ENCODE data around the gene RD3L. TPM values are rescaled to one million over a fixed set of nuclear protein-coding genes. Genes with fewer than 3 reads are reported as not detected.

Gene RD3L
- total and polyA plus RNA-seq, 2 of the 13 experiments (the other 11 are each of a cell fraction or from before 2014, with no cell fraction given): not detected

GRCh38 chr14:103925316-103925715 lies 17.0 kb downstream of the RD3L start:
- Histone ChIP-seq H3K36me3 (replicated peaks in 1 of 2; ENCODE audit: control insufficient read depth in 1 of 2, insufficient read depth in 2 of 2, low read length in 2 of 2) (no peaks in the 10 kb centered on the region), H3K27me3 (ENCODE audit: control insufficient read depth in 1 of 2, insufficient read depth in 2 of 2, low read length in 2 of 2) (no peaks in the 10 kb centered on the region; a peak in 1 of 5 replicates), H3K4me3 (replicated peaks in 1 of 3; ENCODE audit: insufficient read depth in 1 of 3, low read depth in 2 of 3, low read length in 3 of 3) (no peak overlapping the region), H3K9me3 (ENCODE audit: low read length) (no peaks in the 10 kb centered on the region), H3K4me2 (ENCODE audit: low read depth, low read length) (no peak overlapping the region), H3K27ac (ENCODE audit: extremely low read length, insufficient read depth, low read length) (no peak overlapping the region), H3K79me2 (ENCODE audit: insufficient read depth, low read length) (peaks cover 9% of the 10 kb centered on the region), H3K4me1 (ENCODE audit: insufficient read depth, low read length) (peaks cover 46% of the 10 kb centered on the region), H4K20me1 (ENCODE audit: insufficient read depth, low read length) (no peaks in the 10 kb centered on the region), H2AFZ (ENCODE audit: low read length) (no peak overlapping the region), H3K9ac (ENCODE audit: insufficient read depth, low read depth, low read length) (no peak overlapping the region)
- CTCF ChIA-PET (ENCODE audit: low intra/inter-chr PET ratio, low total read pairs): no interaction called here
- intact Hi-C loops (cut with micrococcal nuclease; ENCODE audit: unreplicated experiment): no loop called here
- 0 out of 2 replicates have a peak, but pooled peaks have one; percentile 7 for TF ChIP-seq ZNF350 (CRISPR knock-in tag; IDR thresholded peaks at IDR 0.05; ENCODE audit: borderline replicate concordance, low read depth)
- TF ChIP-seq, protein P1, sequence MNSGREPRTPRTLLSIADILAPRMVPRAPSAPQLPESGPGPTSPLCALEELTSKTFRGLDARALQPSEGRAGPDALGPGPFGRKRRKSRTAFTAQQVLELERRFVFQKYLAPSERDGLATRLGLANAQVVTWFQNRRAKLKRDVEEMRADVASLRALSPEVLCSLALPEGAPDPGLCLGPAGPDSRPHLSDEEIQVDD (CRISPR knock-in tag; IDR thresholded peaks at IDR 0.05; ENCODE audit: borderline replicate concordance): no peak
- BruUV-seq (replicated peaks): no TSS peak
- DNase-seq (ENCODE audit: low spot score) (no peak), FAIRE-seq (no peak), ATAC-seq (no peak)
- WGBS (ENCODE audit: low lambda C conversion rate): 75% methylated on average over 5 of the region's 5 CpGs
- POLR2A ChIA-PET: no interaction called here
- in situ Hi-C loops (cut with HindIII; ENCODE audit: extremely low pct_ligation_motif_present, low pct_unique_long_range_greater_than_20kb): loop anchor here (10.0 kb wide), 1 partner anchor 49 kb away; no protein-coding TSS in a partner anchor

GRCh38 chr14:103923863-103924262 lies 18.5 kb downstream of the RD3L start:
- in situ Hi-C loops (cut with HindIII; ENCODE audit: extremely low pct_ligation_motif_present, low pct_unique_long_range_greater_than_20kb): loop anchor here (10.0 kb wide), 1 partner anchor 51 kb away; no protein-coding TSS in a partner anchor
- H3K27ac ChIP-seq (ENCODE audit: extremely low read length, insufficient read depth, low read length): no peak overlapping the region
- ChIA-PET POLR2A (no interaction called here), CTCF (ENCODE audit: low intra/inter-chr PET ratio, low total read pairs) (no interaction called here)
- no peaks in the 10 kb centered on the region for H3K9me3 ChIP-seq (ENCODE audit: low read length)
- DNase-seq (ENCODE audit: low spot score): no peak
- H3K4me3 ChIP-seq (replicated peaks in 1 of 3; ENCODE audit: insufficient read depth in 1 of 3, low read depth in 2 of 3, low read length in 3 of 3): no peak overlapping the region
- no peaks in the 10 kb centered on the region; a peak in 1 of 5 replicates for H3K36me3 ChIP-seq (replicated peaks in 1 of 2; ENCODE audit: control insufficient read depth in 1 of 2, insufficient read depth in 2 of 2, low read length in 2 of 2)
- H4K20me1 ChIP-seq (ENCODE audit: insufficient read depth, low read length): no peaks in the 10 kb centered on the region
- H2AFZ ChIP-seq (ENCODE audit: low read length): no peak overlapping the region
- peak overlapping the region; percentile 52 for H3K4me2 ChIP-seq (ENCODE audit: low read depth, low read length)
- peaks cover 45% of the 10 kb centered on the region for H3K4me1 ChIP-seq (ENCODE audit: insufficient read depth, low read length)
- H3K9ac ChIP-seq (ENCODE audit: insufficient read depth, low read depth, low read length): no peak overlapping the region
- intact Hi-C loops (cut with micrococcal nuclease; ENCODE audit: unreplicated experiment): loop anchor here (1.0 kb wide), 1 partner anchor 56 kb away; no protein-coding TSS in a partner anchor
- TF ChIP-seq WIZ (CRISPR knock-in tag; IDR thresholded peaks at IDR 0.05): no peak
- TF ChIP-seq TRIM24 (CRISPR knock-in tag; IDR thresholded peaks at IDR 0.05): no peak
- TF ChIP-seq TBX3 (IDR thresholded peaks at IDR 0.05; ENCODE audit: borderline replicate concordance): no peak
- TF ChIP-seq NAIF1 (CRISPR knock-in tag; IDR thresholded peaks at IDR 0.05; ENCODE audit: borderline replicate concordance): no peak
- peaks cover 23% of the 10 kb centered on the region for H3K79me2 ChIP-seq (ENCODE audit: insufficient read depth, low read length)
- ATAC-seq: no peak
- BruUV-seq (replicated peaks): no TSS peak
- WGBS (ENCODE audit: low lambda C conversion rate): 17% methylated on average over 6 of the region's 6 CpGs
- no peak for FAIRE-seq
- no peaks in the 10 kb centered on the region; a peak in 1 of 5 replicates for H3K27me3 ChIP-seq (ENCODE audit: control insufficient read depth in 1 of 2, insufficient read depth in 2 of 2, low read length in 2 of 2)
